Astrocyte of the cerebellum (primary cell): Measurements from ENCODE around the gene ZEB1.
"Not testable (repeated sequence)": the region's sequence is repeated elsewhere in the genome, so short reads cannot be mapped to it uniquely, and the experiment has no call there.

Experiments
- DNase-seq: peaks from one replicate; pipeline ENCODE4 v3.0.0-alpha.2; 2011; ENCODE audit warnings: low read depth
- H3K4me3 ChIP-seq: 2 replicates; pipeline ENCODE4 v1.5.1; 2011; ENCODE audit warnings: mild to moderate bottlenecking, low read depth, low read length, moderate library complexity
- in situ Hi-C: cut with HindIII; loops from 2 replicates; pipeline ENCODE4 v1.10.0; 2017; ENCODE audit warnings: low sequenced_read_pairs
- TF ChIP-seq, protein P1 (sequence below): IDR thresholded peaks from 2 replicates; pipeline ENCODE4 v1.5.1; 2012; ENCODE audit warnings: low read length, low read depth, moderate library complexity, mild to moderate bottlenecking; ENCODE audit errors: missing control alignments

Gene ZEB1

DNA sequence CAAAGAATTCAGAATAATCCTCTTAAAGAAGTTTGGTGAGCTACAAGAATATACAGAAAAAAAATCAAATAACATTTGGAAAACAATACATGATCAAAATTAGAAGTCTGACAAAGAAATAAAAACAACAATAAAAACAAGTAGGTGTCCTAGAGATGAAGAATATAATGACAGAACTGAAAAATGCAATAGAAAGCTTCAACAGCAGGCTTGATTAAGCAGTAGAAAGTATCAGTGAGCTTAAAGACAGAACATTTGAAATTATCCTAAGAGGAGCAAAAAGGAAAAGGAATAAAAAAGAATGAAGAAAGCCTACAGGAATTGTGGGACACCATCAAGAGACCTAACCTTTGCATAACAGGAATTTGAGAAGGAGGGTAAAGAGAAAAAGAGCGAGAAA is 238.8 kb downstream of the ZEB1 start:
- TF ChIP-seq, protein P1, sequence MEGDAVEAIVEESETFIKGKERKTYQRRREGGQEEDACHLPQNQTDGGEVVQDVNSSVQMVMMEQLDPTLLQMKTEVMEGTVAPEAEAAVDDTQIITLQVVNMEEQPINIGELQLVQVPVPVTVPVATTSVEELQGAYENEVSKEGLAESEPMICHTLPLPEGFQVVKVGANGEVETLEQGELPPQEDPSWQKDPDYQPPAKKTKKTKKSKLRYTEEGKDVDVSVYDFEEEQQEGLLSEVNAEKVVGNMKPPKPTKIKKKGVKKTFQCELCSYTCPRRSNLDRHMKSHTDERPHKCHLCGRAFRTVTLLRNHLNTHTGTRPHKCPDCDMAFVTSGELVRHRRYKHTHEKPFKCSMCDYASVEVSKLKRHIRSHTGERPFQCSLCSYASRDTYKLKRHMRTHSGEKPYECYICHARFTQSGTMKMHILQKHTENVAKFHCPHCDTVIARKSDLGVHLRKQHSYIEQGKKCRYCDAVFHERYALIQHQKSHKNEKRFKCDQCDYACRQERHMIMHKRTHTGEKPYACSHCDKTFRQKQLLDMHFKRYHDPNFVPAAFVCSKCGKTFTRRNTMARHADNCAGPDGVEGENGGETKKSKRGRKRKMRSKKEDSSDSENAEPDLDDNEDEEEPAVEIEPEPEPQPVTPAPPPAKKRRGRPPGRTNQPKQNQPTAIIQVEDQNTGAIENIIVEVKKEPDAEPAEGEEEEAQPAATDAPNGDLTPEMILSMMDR: no peak
- in situ Hi-C loops: no loop called here
- no peak overlapping the region for H3K4me3 ChIP-seq
- DNase-seq: no peak

GRCh38 chr10:31568252-31568861 is 249.3 kb downstream of the ZEB1 start:
- H3K4me3 ChIP-seq, DNase-seq, in situ Hi-C loops: not testable (repeated sequence)

- TF ChIP-seq, protein P1: no peak
- in situ Hi-C loops: no loop called here
- DNase-seq: no peak
- H3K4me3 ChIP-seq: no peak overlapping the region
Observed at GRCh38 chr10:31574577-31574976, 255.6 kb downstream of the ZEB1 start.

- TF ChIP-seq, protein P1: no peak
- no peak for DNase-seq
- in situ Hi-C loops: no loop called here
- no peak overlapping the region for H3K4me3 ChIP-seq
Observed at GRCh38 chr10:31578181-31578852, 259.3 kb downstream of the ZEB1 start.

DNA sequence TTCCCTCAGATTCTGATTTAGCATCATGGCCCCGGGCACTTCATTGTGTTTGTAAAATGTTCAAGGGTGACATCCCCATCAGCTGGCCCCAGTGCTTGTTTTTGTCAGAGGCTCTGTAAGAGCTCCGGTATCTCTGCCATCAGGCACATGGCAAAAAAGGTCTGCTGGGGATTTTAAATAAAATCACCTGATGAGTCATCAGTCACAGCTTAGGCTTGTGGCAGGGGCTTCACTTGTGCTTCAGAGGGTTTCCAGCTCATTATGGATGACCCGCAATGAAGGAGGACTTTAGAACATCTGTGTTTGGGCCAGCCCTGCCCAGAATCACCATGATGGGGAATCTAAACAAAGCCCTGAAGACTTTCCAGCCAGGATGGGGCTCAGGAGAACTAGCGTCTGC is 259.9 kb downstream of the ZEB1 start:
- H3K4me3 ChIP-seq: no peak overlapping the region
- no peak for DNase-seq
- in situ Hi-C loops: no loop called here
- TF ChIP-seq, protein P1: no peak
